Hepatocyte (in vitro differentiated cells): ENCODE measurements around the gene DTNBP1. TPM values are rescaled to one million over a fixed set of nuclear protein-coding genes. Genes with fewer than 3 reads are reported as not detected.

Source experiments
- DNase-seq: peaks from one replicate; pipeline ENCODE4 v3.0.0-alpha.2; 2016; ENCODE audit warnings: low spot score
- H2AFZ ChIP-seq: fragments of 200-600 bp; sonication (generic); 2 replicates; pipeline ENCODE4 v1.6.0; 2016; ENCODE audit warnings: antibody characterized with exemption, mild to moderate bottlenecking
- H3K27ac ChIP-seq: fragments of 200-600 bp; sonication (generic); 2 replicates; pipeline ENCODE4 v1.5.1; 2016; ENCODE audit warnings: mild to moderate bottlenecking
- H3K27me3 ChIP-seq: fragments of 200-600 bp; sonication (generic); 2 replicates; pipeline ENCODE4 v1.6.1; 2016
- H3K36me3 ChIP-seq: fragments of 200-600 bp; sonication (generic); replicated peaks from 2 replicates; pipeline ENCODE4 v1.5.1; 2016; ENCODE audit warnings: low read depth; ENCODE audit not compliant: insufficient read depth
- H3K4me1 ChIP-seq: fragments of 200-600 bp; sonication (generic); 2 replicates; pipeline ENCODE4 v1.5.1; 2016; ENCODE audit warnings: mild to moderate bottlenecking, moderate library complexity; ENCODE audit not compliant: insufficient read depth
- H3K4me2 ChIP-seq: fragments of 200-600 bp; sonication (generic); 2 replicates; pipeline ENCODE4 v1.6.0; 2016
- H3K4me3 ChIP-seq: fragments of 200-600 bp; sonication (generic); 2 replicates; pipeline ENCODE4 v1.5.1; 2016; ENCODE audit warnings: mild to moderate bottlenecking
- H3K79me2 ChIP-seq: fragments of 200-600 bp; sonication (generic); 2 replicates; pipeline ENCODE4 v1.6.0; 2017; ENCODE audit warnings: mild to moderate bottlenecking
- H3K9me2 ChIP-seq: fragments of 200-600 bp; sonication (generic); replicated peaks from 2 replicates; pipeline ENCODE4 v1.6.0; 2017; ENCODE audit warnings: mild to moderate bottlenecking; ENCODE audit not compliant: insufficient read depth
- H3K9me3 ChIP-seq: fragments of 200-600 bp; sonication (generic); 2 replicates; pipeline ENCODE4 v1.5.1; 2016; ENCODE audit warnings: low read depth, mild to moderate bottlenecking
- H4K20me1 ChIP-seq: fragments of 200-600 bp; sonication (generic); 2 replicates; pipeline ENCODE4 v1.6.0; 2016; ENCODE audit warnings: mild to moderate bottlenecking; ENCODE audit not compliant: insufficient read depth, poor library complexity, severe bottlenecking
- CTCF ChIP-seq: fragments of 200-600 bp; sonication (generic); IDR thresholded peaks from 2 replicates; pipeline ENCODE4 v1.5.1; 2016; ENCODE audit warnings: antibody characterized with exemption, mild to moderate bottlenecking; ENCODE audit not compliant: poor library complexity
- EZH2 ChIP-seq: fragments of 200-600 bp; sonication (generic); IDR thresholded peaks from 2 replicates; pipeline ENCODE4 v1.6.1; 2016; ENCODE audit warnings: antibody characterized with exemption, mild to moderate bottlenecking, borderline replicate concordance
- EZH2phosphoT487 ChIP-seq: fragments of 200-600 bp; sonication (generic); IDR thresholded peaks from one replicate; pipeline ENCODE4 v1.6.1; 2018; ENCODE audit warnings: antibody characterized with exemption, mild to moderate bottlenecking, low read depth, moderate library complexity; ENCODE audit not compliant: unreplicated experiment, severe bottlenecking
- WGBS: methylation state at CpG from one replicate; pipeline ENCODE4 v1.1.6; 2016; ENCODE audit warnings: low lambda C conversion rate; ENCODE audit errors: missing lambda C conversion rate; 5-methylcytosine and 5-hydroxymethylcytosine counted together
- polyA plus RNA-seq: library from polyadenylated mRNA; unstranded; fragments of >200 nt; fragmentation: Nextera tagmentation; extraction: Ambion mirVana; gene quantifications from 2 replicates; pipeline ENCODE4 v1.2.1, GENCODE V29; 2016
- total RNA-seq: library from RNA; depleted of rRNA; stranded (reverse); fragments of >200 nt; gene quantifications from 2 replicates; pipeline ENCODE4 v1.2.3, GENCODE V29; 2014

The DTNBP1 gene
- total and polyA plus RNA-seq, 2 experiments from 2014 or later, result 3.4 to 25.6 TPM

DNA sequence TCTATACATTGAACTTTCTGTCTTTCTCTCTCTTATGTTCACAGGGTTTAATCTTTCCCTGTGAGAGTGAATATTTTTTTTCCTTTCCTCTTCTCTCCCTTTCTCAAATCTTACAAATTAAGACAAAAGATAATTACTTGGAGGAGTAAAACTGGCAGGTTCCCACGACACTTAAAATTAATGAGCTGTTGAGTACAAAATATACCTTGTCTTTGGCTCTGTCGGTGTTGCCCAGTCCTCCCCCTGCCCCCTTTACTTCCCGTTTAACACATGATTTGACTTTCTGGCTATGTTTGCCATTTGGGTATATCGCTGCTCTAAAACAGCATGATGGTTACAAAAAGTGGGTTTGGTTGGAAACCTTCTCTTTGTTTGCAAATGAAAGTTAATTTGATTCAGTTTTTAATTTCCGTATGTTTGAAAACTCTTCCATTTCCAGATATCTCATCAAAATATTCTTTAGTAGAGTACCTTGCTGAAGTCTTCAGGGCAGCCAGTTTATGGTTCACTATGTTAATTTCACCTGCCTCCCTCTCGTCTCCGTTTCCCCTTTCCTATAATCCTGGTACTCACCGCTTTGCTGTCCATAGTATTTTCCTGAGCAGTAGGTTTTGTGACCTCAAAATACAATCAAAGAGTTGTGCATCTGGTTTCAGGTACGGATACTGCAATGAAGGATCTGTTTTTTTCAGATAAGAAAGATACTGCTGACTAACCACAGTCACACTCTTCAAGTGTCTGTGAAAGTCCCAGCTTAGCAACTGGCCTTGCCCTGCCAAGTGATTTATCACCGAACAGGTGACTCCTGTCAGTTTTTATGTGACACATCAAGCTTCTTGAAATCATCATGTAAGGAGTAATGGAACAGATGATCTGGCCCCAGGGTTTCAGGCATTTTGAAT lies 181.2 kb downstream of the DTNBP1 start:
- WGBS, result 77% methylated on average over 10 of the region's 10 CpGs
- H3K4me1 ChIP-seq, result no peaks in the 10 kb centered on the region
- no peaks in the 10 kb centered on the region for H3K9me2 ChIP-seq
- H3K4me2 ChIP-seq, result no peak overlapping the region
- TF ChIP-seq EZH2phosphoT487, result no peak
- no peak for TF ChIP-seq CTCF
- no peak for TF ChIP-seq EZH2
- DNase-seq, result no peak
- peaks cover 3% of the 10 kb centered on the region for H4K20me1 ChIP-seq
- H3K27ac ChIP-seq, result no peak overlapping the region
- H3K79me2 ChIP-seq, result peaks cover 40% of the 10 kb centered on the region
- no peaks in the 10 kb centered on the region for H3K27me3 ChIP-seq
- H3K36me3 ChIP-seq, result no peaks in the 10 kb centered on the region
- H2AFZ ChIP-seq, result no peak overlapping the region
- no peak overlapping the region for H3K4me3 ChIP-seq
- no peaks in the 10 kb centered on the region for H3K9me3 ChIP-seq

- H3K27me3 ChIP-seq, result no peaks in the 10 kb centered on the region
- H3K4me2 ChIP-seq, result no peak overlapping the region
- H3K4me3 ChIP-seq, result no peak overlapping the region
- no peaks in the 10 kb centered on the region for H3K9me2 ChIP-seq
- H2AFZ ChIP-seq, result no peak overlapping the region
- H3K27ac ChIP-seq, result no peak overlapping the region
- no peak for TF ChIP-seq EZH2phosphoT487
- DNase-seq, result no peak
- H3K4me1 ChIP-seq, result peaks cover 3% of the 10 kb centered on the region
- WGBS, result 78% methylated on average over 7 of the region's 7 CpGs
- peaks cover 3% of the 10 kb centered on the region for H4K20me1 ChIP-seq
- H3K9me3 ChIP-seq, result no peaks in the 10 kb centered on the region
- no peaks in the 10 kb centered on the region for H3K36me3 ChIP-seq
- peaks cover 40% of the 10 kb centered on the region for H3K79me2 ChIP-seq
Observed at GRCh38 chr6:15480525-15480924, 182.3 kb downstream of the DTNBP1 start.

- Histone ChIP-seq H3K4me1 (peaks cover 3% of the 10 kb centered on the region), H3K4me2 (no peak overlapping the region), H3K27me3 (no peaks in the 10 kb centered on the region), H3K36me3 (no peaks in the 10 kb centered on the region), H3K4me3 (no peak overlapping the region), H4K20me1 (peaks cover 3% of the 10 kb centered on the region), H3K9me2 (no peaks in the 10 kb centered on the region), H2AFZ (no peak overlapping the region), H3K27ac (no peak overlapping the region), H3K9me3 (no peaks in the 10 kb centered on the region), H3K79me2 (peaks cover 37% of the 10 kb centered on the region)
- WGBS, result 71% methylated on average over 5 of the region's 5 CpGs
- DNase-seq, result no peak
- TF ChIP-seq CTCF (no peak), EZH2phosphoT487 (no peak), EZH2 (no peak)
Observed at GRCh38 chr6:15479761-15480160, 183.1 kb downstream of the DTNBP1 start.

DNA sequence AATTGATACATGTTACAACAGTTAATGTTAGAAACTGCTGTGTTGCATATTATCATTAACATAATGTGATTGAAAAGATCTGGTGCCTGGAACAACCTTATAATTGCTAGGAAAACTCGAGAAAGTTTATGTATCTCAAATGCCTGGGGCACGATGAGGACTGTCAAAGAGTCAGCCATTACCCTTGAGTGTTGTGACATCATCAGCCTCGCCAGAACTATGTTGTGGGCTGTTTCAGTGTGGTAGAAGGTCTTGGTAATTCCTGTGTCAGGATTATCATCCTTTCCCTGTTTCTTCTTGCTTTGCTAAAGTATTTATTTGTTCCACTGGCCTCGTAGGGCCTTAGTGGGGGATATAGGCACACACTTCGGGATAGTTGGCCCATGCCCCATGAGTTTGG lies 185.1 kb downstream of the DTNBP1 start:
- no peaks in the 10 kb centered on the region for H3K9me3 ChIP-seq
- DNase-seq, result no peak
- peaks cover 3% of the 10 kb centered on the region for H3K4me1 ChIP-seq
- H3K27ac ChIP-seq, result no peak overlapping the region
- H3K79me2 ChIP-seq, result peaks cover 20% of the 10 kb centered on the region
- H3K27me3 ChIP-seq, result no peaks in the 10 kb centered on the region
- TF ChIP-seq EZH2phosphoT487, result no peak
- no peak for TF ChIP-seq CTCF
- TF ChIP-seq EZH2, result no peak
- no peak overlapping the region for H3K4me3 ChIP-seq
- no peak overlapping the region for H3K4me2 ChIP-seq
- no peaks in the 10 kb centered on the region for H3K9me2 ChIP-seq
- 62% methylated on average over 5 of the region's 5 CpGs for WGBS
- no peaks in the 10 kb centered on the region for H4K20me1 ChIP-seq
- H3K36me3 ChIP-seq, result no peaks in the 10 kb centered on the region
- no peak overlapping the region for H2AFZ ChIP-seq
